Astrocyte (in vitro differentiated cells and primary cell): ENCODE data around the gene ECE1. TPM values are rescaled to one million over a fixed set of nuclear protein-coding genes. Genes with fewer than 3 reads are reported as not detected.
A peak's percentile ranks its signal among the peaks of the same experiment; 100 is the strongest.

ENCODE experiments used
- DNase-seq: peaks from one replicate; pipeline ENCODE4 v3.0.0-alpha.2; 2010; ENCODE audit warnings: low read depth
- FAIRE-seq: peaks from 2 replicates; lab custom pipeline; 2011; peaks lifted over from hg19 to GRCh38; lab: Jason Lieb, UNC
- H2AFZ ChIP-seq: 2 replicates; pipeline ENCODE4 v1.6.0; 2012; ENCODE audit warnings: low read depth, low read length, inconsistent platforms
- H3K27ac ChIP-seq: 2 replicates; pipeline ENCODE4 v1.5.1; 2011; ENCODE audit warnings: low read depth, low read length, inconsistent platforms
- H3K27me3 ChIP-seq: 2 replicates; pipeline ENCODE4 v1.6.0; 2011; ENCODE audit warnings: low read length, inconsistent platforms; ENCODE audit not compliant: insufficient read depth
- H3K36me3 ChIP-seq: 2 replicates; pipeline ENCODE4 v1.5.1; 2011; ENCODE audit warnings: low read length, inconsistent platforms; ENCODE audit not compliant: insufficient read depth
- H3K4me1 ChIP-seq: 2 replicates; pipeline ENCODE4 v1.5.1; 2011; ENCODE audit warnings: low read length, inconsistent platforms; ENCODE audit not compliant: insufficient read depth
- H3K4me2 ChIP-seq: 2 replicates; pipeline ENCODE4 v1.6.0; 2012; ENCODE audit warnings: low read length, inconsistent platforms
- H3K4me3 ChIP-seq: 2 replicates; pipeline ENCODE4 v1.5.1; 2011; ENCODE audit warnings: low read depth, mild to moderate bottlenecking, low read length, inconsistent platforms; ENCODE audit not compliant: insufficient read depth
- H3K79me2 ChIP-seq: 2 replicates; pipeline ENCODE4 v1.6.0; 2012; ENCODE audit warnings: mild to moderate bottlenecking, low read length, inconsistent platforms; ENCODE audit not compliant: insufficient read depth
- H3K9ac ChIP-seq: 2 replicates; pipeline ENCODE4 v1.6.0; 2012; ENCODE audit warnings: mild to moderate bottlenecking, low read length, inconsistent platforms
- H3K9me3 ChIP-seq: 2 replicates; pipeline ENCODE4 v1.5.1; 2012; ENCODE audit warnings: low read depth, mild to moderate bottlenecking, low read length, inconsistent platforms; ENCODE audit not compliant: insufficient read depth
- H4K20me1 ChIP-seq: 2 replicates; pipeline ENCODE4 v1.6.0; 2012; ENCODE audit warnings: low read length, inconsistent platforms; ENCODE audit not compliant: insufficient read depth
- H3K27ac Mint-ChIP-seq: one replicate; pipeline ENCODE4 v1.8.0; 2021; ENCODE audit warnings: mild to moderate bottlenecking, mixed read lengths; ENCODE audit not compliant: unreplicated experiment
- H3K27me3 Mint-ChIP-seq: one replicate; pipeline ENCODE4 v1.8.0; 2021; ENCODE audit warnings: low read depth, mixed read lengths; ENCODE audit not compliant: unreplicated experiment
- H3K36me3 Mint-ChIP-seq: one replicate; pipeline ENCODE4 v1.8.0; 2021; ENCODE audit warnings: low read depth, mixed read lengths; ENCODE audit not compliant: unreplicated experiment
- H3K4me1 Mint-ChIP-seq: one replicate; pipeline ENCODE4 v1.8.0; 2021; ENCODE audit warnings: low read depth, mixed read lengths; ENCODE audit not compliant: unreplicated experiment
- H3K4me3 Mint-ChIP-seq: one replicate; pipeline ENCODE4 v1.8.0; 2021; ENCODE audit warnings: mild to moderate bottlenecking, moderate library complexity, mixed read lengths; ENCODE audit not compliant: unreplicated experiment
- H3K9me3 Mint-ChIP-seq: one replicate; pipeline ENCODE4 v1.8.0; 2021; ENCODE audit warnings: mild to moderate bottlenecking, mixed read lengths; ENCODE audit not compliant: unreplicated experiment
- EZH2 ChIP-seq: IDR thresholded peaks from 2 replicates; pipeline ENCODE4 v1.6.1; 2012; ENCODE audit warnings: mild to moderate bottlenecking, low read length, inconsistent platforms; ENCODE audit not compliant: insufficient read depth
- total RNA-seq: library from RNA; stranded (reverse); gene quantifications from 2 replicates; pipeline ENCODE4 v1.2.1, GENCODE V29; 2021
- TF ChIP-seq, protein P1 (sequence below): IDR thresholded peaks from 2 replicates; pipeline ENCODE4 v1.5.1; 2011; ENCODE audit warnings: low read depth, mild to moderate bottlenecking, inconsistent platforms, low read length, moderate library complexity; ENCODE audit not compliant: insufficient read depth

ECE1 gene
- total RNA-seq, 1 donor from 2014 or later = 172 TPM

DNA sequence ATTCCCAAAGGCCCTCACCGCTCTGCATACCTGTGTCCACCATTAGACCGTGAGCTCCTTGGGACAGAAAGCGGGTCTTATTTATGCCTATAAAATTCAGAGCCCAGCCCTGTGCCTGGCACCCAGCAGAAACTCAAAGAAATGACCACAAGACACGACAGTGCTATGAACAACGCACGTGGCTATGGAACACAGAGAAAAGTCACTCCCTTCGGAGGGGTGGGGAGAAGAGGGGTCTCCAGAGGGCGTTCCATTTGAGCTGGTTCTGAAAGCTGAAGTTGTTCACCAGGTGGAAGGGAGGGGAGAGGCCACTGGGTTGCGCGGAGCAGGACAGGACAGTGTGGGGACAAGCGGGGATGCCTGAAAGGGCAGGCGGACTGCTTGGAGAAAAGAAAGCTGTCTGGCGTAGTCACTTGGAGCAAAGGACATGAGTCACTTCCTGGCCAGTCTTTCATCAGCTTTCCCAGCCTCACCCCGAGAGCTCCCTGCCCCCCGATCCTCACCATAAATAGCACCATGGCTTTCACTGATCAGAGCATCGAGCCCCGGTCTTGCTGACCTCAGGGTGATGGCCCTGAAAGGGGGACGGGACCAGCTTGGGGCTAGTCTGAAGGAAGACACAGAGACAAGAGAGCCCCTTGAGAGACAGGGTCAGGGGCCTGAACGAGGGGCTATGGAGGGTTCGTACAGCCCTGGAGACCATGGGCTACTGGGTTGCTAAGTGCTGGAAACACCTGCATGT is 28.5 kb downstream of the ECE1 start:
- TF ChIP-seq, protein P1, sequence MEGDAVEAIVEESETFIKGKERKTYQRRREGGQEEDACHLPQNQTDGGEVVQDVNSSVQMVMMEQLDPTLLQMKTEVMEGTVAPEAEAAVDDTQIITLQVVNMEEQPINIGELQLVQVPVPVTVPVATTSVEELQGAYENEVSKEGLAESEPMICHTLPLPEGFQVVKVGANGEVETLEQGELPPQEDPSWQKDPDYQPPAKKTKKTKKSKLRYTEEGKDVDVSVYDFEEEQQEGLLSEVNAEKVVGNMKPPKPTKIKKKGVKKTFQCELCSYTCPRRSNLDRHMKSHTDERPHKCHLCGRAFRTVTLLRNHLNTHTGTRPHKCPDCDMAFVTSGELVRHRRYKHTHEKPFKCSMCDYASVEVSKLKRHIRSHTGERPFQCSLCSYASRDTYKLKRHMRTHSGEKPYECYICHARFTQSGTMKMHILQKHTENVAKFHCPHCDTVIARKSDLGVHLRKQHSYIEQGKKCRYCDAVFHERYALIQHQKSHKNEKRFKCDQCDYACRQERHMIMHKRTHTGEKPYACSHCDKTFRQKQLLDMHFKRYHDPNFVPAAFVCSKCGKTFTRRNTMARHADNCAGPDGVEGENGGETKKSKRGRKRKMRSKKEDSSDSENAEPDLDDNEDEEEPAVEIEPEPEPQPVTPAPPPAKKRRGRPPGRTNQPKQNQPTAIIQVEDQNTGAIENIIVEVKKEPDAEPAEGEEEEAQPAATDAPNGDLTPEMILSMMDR = no peak
- TF ChIP-seq EZH2 = no peak
- peak overlapping the region; percentile 77 for H3K4me3 Mint-ChIP-seq
- H3K9ac ChIP-seq = peak overlapping the region; percentile 86
- H3K27ac ChIP-seq = peak overlapping the region; percentile 97
- H3K4me1 ChIP-seq = peaks cover 46% of the 10 kb centered on the region
- H3K4me3 ChIP-seq = no peak overlapping the region
- H3K36me3 ChIP-seq = peaks cover 7% of the 10 kb centered on the region
- FAIRE-seq (peak; percentile 64), DNase-seq (peak; percentile 91)
- H3K9me3 ChIP-seq = no peaks in the 10 kb centered on the region
- no peaks in the 10 kb centered on the region for H3K27me3 ChIP-seq
- no peaks in the 10 kb centered on the region for H3K27me3 Mint-ChIP-seq
- H3K4me2 ChIP-seq = peak overlapping the region; percentile 79
- H4K20me1 ChIP-seq = no peaks in the 10 kb centered on the region
- H3K9me3 Mint-ChIP-seq = no peaks in the 10 kb centered on the region
- H2AFZ ChIP-seq = peak overlapping the region; percentile 31
- H3K79me2 ChIP-seq = peaks cover 4% of the 10 kb centered on the region
- peaks cover 19% of the 10 kb centered on the region for H3K36me3 Mint-ChIP-seq
- H3K27ac Mint-ChIP-seq = peak overlapping the region; percentile 100
- peaks cover 31% of the 10 kb centered on the region for H3K4me1 Mint-ChIP-seq

DNA sequence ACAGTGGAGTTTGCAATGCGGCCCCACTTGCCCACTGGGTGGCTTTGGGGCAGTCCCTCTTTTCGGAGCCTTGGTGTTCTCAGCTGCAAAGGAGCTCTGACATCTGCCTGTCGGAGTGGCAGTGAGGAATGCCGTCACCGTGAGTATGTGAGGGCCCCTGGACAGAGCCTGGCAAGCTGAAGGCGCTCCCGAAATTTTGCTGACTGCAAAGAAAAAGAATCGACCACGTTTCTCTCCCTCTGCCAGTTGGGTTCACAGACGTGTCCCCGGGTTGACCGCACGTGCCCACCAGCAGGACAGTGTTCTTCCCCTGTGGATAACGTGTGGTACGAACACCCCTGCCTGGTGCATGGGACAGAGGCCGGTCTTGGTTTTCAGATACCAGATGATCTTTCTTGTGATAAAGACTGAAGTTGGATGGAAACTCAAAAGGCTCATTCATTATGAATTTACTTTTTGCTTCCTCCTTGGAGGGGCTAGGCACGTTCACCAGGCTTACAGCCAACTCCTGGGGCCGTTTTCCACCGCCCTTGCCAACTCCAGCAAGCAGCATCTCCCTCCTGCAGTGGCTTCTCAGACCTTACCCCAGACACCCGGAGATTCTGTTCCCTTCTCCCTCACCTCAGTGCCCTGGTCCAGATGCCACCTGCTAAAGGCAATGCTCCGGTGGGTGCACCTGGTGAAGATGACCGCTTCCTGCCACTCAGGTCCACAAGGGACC is 29.7 kb downstream of the ECE1 start:
- peak overlapping the region; percentile 86 for H3K9ac ChIP-seq
- H3K27ac Mint-ChIP-seq = peak overlapping the region; percentile 100
- FAIRE-seq = no peak

More for the DNA sequence above, 29.7 kb downstream of the ECE1 start:
- Mint-ChIP-seq H3K9me3 (no peaks in the 10 kb centered on the region), H3K4me3 (no peak overlapping the region), H3K27me3 (no peaks in the 10 kb centered on the region), H3K4me1 (peaks cover 31% of the 10 kb centered on the region), H3K36me3 (peaks cover 20% of the 10 kb centered on the region)
- TF ChIP-seq, protein P1 = no peak
- TF ChIP-seq EZH2 = no peak
- Histone ChIP-seq H3K79me2 (peaks cover 4% of the 10 kb centered on the region), H3K4me2 (peak overlapping the region; percentile 79), H3K4me3 (no peak overlapping the region), H3K27ac (no peak overlapping the region), H3K9me3 (no peaks in the 10 kb centered on the region), H2AFZ (no peak overlapping the region), H3K36me3 (peaks cover 4% of the 10 kb centered on the region), H3K4me1 (peaks cover 34% of the 10 kb centered on the region), H3K27me3 (no peaks in the 10 kb centered on the region), H4K20me1 (no peaks in the 10 kb centered on the region)
- no peak for DNase-seq
